Stimulated activated CD8-positive, alpha-beta memory T cell treated with anti-CD3 and anti-CD28 coated beads, Interleukin-12 subunit alpha, Interleukin-12 subunit beta, amount 100 ng/mL, for 4 hours (primary cell): ENCODE measurements around the gene SYT6.

Experiments
- DNase-seq: peaks from one replicate; pipeline ENCODE4 v3.0.0-alpha.2; 2020; ENCODE audit warnings: low read depth

Gene SYT6

DNA sequence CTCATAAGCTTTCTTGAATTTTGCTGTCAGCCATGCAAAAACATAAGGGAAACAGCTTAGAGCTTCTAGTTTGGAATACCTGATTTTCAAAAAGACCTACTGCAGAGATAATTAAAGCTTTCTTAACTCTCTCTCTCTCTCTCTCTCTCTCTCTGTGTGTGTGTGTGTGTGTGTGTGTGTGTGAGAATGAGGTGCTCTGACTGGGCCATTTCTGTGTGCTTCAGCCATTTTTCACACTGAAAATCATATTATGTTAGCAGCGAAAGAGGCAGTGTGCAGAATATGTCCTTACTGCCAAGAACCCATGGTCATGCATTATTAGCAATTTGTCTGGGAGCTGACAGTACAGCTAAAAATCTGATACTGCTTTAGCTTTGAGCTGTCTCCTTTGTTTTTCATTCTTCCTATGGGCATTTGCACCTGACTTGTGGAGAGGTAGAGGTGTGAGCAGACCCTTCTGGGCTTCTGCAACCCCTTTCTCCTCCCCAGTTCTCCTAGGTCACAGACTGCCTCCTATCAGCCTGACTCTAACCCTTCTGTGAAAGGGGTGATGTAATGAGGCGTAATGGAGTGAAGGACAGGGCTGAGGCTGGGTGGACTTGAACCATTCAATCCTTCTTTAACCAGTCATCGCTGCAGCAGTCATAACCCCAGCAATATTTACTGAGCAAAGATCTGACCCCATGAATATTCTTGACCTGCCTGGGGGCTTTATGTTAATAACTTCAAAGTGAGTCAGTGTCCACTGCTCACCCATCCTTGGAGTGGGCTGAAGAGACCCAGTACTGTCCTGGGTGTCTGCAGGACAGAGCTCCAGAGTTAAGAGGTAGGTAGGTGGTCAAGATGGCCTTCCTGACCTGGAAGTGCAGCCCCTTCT lies 61.2 kb downstream of the SYT6 start:
- DNase-seq = no peak

DNA sequence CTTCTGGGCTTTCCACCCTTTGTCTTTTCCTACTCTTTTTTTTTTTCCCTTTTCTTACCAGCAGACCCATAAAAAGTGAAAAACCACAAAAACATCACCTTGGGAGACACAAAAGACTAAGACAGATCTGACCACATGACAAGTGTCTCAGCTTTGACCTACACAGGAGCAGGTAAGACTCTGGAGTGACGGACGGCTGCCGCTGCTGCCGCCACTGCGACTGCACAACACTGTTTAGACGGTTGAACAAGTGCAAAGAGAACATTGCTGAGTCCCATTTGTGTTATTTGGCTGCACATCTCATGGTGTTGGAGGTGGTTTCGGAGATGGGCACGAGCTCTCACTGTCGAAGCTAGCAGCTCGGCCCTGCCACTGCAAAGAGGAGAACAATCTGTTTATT lies 62.0 kb downstream of the SYT6 start:
- no peak for DNase-seq

DNA sequence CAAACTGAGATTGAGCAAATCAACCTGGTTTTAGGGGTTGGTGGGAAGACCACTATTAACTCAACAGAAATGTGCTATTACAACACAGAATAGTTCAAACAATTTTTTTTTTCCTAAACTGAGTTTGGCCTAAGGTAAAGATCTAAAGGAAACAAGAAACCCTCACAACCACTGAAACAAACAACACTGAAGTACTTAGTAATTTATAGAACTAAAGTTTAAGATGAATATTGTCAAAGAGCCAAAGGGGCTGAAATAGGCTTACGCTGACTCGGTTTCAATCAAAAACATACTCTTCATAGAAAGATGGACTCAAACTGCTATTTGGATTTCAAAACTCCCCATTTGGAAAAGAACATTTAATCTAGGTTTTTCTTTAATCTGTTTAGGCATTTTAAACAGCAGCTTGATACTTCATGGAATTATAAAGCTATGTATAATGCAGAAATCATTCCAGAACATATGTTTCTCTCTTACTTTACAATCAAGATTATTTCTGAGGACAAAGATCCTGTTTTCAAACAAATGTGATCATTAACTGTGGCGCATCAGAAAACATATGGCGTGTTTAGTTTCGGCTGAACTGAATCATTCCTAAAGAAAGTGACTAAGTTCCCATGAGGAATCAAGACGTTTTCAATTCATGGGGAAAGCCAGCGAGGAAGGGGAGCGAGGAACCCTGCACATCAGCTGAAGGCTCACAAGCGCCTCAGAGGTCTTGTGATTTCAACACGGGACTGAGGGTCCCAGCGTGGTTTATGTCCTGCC lies 62.7 kb downstream of the SYT6 start:
- no peak for DNase-seq

DNA sequence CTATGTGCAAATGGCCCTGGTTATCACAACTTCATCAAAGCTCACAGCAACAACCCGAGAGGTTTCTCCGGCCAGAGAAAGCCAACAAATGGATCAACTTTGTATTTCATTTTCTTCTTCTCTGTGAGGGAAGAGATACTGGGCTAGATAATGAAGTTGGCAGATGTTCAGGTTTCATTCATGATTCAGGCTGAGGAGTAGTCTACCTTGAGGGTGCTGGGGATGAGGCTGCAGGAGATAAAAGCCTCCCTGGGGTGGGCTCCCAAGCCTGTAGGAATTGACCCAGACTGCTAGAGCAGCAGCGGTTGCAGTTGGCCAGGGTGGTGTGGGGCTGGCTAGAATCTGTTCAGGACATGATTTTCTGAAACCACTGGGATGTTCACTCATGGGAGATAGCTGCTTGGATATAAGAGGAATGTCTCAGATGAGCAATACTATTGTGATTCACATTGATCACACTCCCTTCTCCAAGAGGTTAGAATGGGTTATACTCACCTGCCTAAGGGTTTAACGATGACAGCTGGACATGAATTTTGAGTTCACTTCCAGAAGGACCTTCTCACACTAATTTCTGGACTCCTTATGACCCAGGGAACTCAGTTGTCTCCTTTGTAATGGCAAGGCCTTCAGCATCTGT lies 64.0 kb downstream of the SYT6 start:
- DNase-seq = no peak

DNA sequence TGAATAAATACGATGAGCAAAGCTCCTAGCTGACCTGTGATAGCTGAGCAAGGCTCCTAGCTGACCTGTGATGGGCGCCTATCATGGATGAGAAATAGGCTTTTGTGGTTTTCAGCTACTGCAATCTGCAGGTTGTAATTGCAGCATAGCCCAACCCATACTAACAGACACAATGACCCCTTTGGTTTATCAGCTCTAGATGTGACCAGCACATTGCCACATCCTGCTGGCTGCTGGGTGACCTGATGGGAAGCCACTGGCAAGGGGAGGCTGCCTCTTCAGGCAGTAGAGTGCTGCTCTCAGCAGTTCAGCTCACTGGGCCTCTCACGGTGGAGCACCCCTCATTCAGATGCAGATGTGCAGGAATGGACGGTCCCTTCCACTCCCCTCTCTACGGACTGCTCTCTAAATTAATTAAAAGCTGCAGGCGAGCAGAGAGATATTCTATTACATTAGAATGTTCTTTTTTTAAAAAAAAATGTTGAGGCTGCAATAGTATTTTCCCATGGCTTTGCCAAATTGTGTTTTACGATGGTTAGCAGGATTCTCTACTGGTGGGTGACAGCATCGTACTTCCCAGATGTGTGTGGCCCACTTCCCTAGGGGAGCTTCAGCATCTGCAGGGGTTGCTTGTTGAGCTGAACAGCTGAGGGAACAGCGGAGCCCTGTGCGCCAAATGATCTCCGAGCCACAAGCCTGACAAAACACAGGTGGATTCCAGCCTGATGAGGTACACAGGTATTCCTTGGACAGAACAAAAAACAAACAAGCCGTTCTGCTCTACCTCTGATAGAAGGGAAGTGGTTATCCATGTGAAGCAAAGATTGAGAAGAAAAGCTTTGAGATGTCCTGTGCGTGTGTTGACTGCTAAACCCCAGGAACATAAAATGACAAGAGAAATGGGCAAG lies 65.0 kb downstream of the SYT6 start:
- no peak for DNase-seq

DNA sequence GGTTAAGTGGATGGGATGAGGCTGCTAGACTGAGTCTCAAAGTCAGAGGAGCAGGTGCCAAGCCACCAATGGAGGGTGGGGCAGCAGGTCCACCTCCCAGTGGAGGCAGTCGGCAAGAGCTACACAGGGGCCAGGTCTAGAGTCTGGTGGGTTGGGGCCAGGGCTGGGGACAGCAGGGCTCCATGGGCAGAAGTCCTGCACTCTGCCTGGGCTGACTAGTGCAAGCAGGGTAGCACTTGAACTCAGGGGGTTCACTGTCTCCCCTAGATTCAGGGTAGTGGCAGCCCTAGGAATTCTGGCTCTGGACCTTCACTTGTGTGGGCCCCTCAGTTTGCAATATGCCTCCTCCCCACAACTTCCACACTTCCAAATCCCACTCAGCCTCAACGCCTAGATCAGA lies 66.2 kb downstream of the SYT6 start:
- no peak for DNase-seq

DNA sequence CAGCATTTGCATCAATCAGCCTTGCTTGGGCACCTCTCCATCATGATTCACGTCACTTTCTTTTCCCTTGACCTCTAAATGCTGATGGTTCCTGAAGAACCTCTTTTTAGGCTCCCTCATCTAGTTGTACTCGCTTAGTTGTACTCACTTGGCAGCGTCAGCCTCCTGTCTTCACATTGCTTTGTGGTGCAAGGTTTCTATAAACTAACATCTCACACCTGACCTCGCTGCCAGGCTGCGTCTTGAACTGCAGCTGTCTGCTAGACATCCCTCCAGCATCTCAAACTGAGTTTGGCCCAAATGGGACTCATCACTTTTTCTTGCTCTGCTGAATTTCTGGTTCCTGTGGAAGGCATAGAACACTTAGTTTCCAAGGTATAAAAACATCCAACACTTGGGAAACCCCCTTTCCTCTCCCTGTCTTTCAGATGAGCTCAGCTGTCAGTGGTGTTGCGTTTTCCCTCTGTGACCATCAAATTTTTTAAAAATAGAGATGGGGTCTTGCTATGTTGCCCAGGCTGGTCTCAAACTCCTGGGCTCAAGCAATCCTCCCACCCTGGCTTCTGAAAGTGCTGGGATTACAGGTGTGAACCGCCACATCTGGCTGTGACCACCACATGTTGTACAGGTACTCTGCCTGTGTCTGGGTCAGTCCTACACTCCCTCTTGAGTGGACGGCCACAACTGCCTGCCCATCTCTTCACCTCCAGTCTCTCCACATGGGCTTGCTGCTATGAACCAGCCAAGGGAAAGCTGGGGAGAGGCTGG lies 66.9 kb downstream of the SYT6 start:
- DNase-seq = no peak

DNA sequence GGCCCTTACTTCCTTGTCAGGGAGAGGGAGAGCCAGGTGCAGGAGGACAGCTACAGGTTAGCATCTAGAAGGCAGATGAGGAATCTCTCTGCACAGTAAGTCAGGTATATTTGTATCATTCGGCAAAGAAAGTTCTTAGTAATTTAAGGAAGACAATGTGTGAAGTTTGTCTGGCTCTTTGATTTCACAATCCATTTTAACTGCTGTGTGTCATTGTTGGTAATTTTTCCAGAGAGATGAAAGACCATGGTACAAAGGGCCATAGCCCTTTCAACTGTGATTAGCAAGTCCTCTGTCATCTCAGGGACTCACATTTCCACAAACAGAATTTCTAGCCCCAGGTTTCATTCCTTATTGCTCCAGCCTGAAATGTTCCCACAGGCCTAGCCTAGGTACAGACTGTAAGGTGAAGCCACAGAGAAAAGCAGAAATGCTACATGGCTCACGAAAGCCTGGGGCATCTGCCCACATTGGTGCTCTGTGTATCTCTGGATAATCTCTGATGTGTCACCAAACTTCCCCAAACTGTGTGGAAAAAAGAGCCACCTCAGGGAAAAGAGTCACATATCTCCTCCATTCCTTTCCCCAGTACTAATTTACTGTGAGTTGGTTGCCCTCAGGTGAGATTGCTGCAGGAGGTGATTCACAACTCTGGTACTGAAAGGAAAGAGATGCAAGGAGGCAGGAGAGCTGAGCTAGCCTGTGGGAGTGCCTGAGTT lies 70.6 kb downstream of the SYT6 start:
- no peak for DNase-seq

DNA sequence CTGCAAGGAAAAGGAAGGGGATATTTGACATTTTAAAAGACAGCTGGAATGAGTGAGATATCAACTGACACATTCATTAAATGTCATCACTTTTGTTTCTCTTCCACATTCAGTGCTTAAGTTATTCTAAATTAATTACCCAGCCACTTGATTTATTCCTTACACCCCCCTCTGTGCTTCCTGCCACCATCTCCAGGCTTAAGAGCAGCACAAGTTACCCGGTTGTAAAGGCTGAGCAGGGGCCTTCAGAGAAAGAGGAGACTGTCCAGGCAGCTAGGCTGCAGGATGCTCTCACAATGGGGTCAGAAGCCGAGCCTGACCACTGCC lies 71.4 kb downstream of the SYT6 start:
- no peak for DNase-seq

DNA sequence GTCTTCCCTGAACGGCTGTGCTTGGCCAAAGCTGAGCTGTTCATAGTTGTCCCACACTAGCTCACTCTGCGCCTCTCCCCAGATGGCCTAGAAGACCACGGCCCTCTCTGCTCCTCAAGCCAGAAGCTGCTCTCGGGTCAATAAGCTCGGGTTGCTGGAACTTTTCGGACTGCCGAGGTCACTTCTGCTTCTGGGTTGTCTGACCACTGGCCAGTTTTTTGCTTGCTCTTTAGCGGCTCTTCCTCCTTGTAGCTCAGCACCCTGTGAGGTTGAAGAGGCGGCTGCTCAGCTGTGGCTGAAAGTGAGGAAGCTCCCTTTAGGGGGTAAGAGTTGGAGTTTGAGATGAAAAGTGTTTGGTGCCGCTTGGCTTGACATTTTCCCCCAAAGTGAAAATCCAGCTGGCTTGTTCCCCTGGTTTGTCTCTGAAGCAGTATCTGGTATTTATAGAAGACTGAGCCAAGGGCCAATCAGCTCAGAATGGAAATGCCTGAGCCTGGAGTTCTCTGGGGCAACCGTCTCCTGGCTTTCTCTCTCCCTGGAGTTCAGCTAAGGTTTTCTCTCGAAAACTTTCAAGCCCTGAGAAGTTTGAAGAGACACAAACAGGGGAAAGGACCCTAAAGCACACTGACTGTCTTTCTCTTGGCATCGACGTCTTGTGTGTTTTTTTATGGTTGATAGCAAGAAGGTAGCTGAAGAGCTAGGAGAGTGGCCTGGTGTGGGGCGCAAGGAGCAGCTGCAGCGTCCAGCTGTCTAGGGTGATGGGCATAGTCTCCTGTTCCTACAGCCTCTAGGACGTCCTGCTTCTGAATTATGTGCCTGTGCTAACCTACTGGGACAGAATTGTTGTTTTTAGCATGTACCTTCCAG lies 72.0 kb downstream of the SYT6 start:
- DNase-seq = no peak

DNA sequence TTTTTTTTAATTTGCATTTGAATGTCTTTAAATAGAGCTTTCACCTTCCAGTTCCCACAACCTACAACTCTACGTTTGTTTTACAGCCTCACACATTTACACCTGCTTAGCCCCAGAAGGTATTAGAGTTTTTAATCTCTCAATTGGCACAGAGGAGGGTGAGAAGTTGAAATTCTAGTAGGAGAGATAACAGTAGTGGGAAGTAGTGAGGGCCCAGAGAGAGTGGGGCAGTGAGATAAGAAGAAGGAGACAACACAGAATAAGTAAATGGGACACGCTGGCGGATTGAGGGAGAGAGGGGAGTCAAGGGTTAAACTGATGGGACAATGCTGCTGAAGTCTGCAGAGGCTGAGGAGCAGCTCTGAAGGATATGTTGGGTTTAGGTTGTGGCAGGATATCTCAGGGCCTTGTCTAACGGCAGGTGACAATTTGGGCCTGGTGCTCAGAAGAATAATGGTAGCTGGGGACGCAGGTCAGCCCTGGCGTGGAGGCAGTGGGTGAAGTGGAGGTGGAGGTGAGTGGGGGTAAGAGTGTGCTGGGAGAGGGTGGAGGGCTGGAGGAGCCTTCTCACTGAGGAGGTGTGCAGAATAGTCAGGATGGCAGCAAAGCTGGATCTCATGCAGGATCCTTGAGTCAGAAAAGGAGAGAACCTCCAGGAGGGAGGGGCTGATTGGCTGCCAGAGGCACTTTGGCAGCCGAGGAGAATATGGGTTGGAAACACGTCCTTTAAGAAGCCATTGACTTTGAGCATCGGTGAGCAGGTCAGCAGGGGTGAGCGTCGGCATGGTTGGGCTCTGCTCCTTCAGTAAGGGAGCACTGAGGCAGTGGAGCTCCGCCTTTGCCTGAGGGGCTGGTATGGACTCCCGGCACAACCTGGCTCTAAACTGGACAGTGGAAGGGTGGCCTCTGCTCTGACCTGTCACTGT lies 72.9 kb downstream of the SYT6 start:
- DNase-seq = no peak

DNA sequence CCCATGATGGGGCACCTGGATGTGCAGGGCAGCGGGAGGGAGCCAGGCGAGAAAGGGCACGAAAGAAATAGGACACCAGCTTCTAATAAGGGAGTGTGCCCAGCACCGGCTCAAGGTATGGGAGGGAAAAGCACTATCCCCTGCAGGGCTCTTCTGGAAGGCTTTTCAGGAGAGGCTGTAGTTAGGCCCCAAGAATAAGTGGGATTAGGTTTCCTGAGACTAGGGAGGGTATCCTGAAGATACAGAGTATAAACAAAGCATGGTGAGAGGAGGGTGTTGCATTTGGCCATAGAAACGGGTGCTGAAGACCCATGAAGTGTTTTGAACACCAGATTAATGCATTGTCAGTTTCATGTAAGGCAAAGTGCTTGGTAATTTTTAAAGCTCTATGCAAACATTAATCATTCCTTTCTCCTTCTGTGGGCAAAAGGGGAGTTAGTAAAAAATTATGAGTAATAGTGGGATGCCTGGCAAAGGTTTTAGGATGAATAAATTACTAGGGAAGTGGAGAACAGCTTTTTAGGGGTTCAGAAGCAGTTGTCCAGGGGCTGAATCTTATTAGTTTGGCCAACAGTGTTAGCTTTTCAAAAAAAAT lies 74.0 kb downstream of the SYT6 start:
- no peak for DNase-seq

DNA sequence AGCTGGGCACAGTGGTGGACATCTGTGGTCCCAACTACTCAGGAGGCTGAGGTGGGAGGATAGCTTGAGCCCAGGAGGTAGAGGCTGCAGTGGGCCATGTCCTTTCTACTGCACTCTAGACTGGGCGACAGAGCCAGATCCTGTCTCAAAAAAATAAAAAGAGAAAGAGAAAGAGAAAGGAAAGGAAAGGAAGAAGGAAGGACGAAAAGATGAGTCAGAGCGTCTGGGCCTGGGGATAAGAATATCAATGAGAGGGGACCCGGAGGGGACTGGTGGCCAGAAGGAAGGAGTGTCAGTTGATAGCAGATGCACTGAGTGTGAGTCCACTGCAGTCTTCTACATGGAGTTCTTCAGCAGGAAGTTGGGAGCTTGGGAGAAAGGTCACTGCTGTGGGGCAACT lies 75.6 kb downstream of the SYT6 start:
- no peak for DNase-seq

DNA sequence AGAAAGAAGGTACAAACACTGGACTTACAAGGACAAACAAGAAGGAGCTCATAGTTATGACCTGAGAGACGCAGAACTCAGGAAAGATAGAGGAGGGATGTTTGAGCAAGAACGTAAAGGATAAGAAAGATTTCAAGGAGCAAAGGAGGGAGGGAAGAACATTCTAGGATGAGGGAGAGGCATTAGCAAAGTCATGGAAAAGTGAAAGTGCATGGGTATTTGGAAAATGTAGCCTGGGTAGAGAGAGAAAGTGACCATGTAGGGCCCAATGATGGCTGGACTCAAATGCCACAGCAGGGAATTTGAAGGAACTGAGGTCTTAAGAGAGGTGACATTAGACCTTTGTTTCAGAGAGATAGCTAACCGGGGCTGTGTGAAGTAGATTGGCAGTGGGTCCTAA lies 76.5 kb downstream of the SYT6 start:
- DNase-seq = no peak

DNA sequence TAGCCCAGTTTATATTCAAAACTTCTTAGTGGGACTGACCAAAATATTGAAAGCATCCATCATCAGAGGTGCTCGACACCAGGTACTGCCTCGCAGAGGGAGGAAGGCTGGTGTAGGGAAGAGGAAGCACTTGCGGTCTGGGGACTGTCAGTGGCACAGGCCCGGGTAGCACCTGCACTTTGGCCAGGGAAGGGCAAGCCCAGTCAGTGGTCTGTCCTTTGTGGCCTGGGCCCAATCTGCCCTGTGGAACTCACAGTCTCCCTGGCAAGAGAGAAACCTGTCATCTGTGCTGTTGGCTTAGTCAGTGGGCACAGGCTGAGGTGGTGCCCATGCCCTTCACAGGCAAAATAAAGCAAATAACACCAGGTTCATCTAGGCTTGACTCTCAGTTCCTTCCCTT lies 77.4 kb downstream of the SYT6 start:
- no peak for DNase-seq

DNA sequence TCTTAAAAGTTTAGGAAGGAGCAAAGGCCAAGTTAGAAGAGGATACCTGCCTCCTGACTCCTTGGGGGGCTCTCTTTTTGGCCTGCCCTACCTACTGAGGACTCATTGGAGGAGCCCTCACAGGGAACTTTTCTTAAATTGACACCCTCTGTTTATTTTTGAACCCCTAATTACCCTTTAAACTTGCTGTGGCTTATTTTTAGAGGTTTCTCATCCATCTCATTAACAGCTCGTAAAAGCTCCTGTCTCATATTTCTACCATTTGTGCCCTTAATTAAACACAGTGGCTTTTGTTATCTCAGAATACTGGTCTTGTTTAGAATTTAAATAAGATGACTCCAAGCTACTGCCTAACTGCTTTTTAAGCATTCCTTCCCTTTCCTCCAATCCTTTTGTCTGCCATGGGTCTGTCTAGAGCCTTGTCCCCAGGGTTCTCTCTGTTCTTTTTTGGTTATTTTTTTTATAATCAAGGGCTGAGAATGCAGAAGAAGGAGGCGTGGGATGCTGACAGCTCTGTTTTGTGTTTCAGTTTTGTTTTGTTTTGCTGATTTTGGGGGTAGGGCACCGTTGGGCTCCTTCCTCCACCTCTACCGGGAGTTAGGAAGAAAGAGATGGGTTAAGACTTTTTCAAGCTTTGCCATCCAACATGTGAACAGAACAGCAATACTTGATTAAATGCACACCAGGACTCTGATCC lies 78.0 kb downstream of the SYT6 start:
- DNase-seq = no peak

DNA sequence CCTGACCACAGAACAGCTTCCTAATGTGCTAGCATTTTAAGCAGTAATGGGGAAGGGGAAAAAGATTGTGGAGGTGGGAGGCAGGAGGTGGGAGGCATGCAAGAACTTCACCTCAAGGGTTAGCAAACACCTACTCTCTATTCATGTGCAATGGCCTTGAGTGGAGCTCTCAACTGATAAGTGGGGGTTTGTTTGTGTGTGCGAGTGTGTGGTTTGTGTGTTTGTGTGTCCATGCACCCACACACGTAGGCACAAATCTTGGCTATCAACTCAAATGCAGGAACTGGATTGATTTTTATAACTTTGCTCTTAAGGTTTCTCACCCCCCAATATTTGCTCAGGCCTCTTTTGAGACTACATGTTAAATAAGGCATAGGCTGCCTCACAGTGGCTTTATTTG lies 78.6 kb downstream of the SYT6 start:
- no peak for DNase-seq

DNA sequence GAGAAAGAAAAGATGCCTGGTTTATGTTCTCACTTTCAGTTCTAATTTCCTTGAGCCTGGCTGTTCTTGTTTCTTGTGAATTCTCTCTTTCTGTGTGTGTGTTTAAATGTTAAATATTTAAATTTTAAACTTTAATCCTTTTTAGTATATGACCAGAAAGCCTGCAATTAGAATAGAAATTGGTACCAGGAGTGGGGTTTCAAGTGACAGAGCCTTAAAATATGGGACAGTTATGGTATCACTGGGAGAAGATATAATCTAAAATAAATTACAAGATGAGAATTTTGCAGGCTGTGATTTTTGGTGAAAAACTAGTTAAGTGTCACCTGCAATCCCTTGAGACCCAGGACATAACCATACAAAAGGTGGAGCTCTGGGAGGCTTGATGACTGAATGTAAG lies 81.4 kb downstream of the SYT6 start:
- DNase-seq = no peak
